Astrocyte (in vitro differentiated cells and primary cell): ENCODE data around the gene ATF7. TPM values are rescaled to one million over a fixed set of nuclear protein-coding genes. Genes with fewer than 3 reads are reported as not detected.

Experiments used
- DNase-seq: peaks from one replicate; pipeline ENCODE4 v3.0.0-alpha.2; 2010; ENCODE audit warnings: low read depth
- FAIRE-seq: peaks from 2 replicates; lab custom pipeline; 2011; peaks lifted over from hg19 to GRCh38; lab: Jason Lieb, UNC
- H2AFZ ChIP-seq: 2 replicates; pipeline ENCODE4 v1.6.0; 2012; ENCODE audit warnings: low read depth, low read length, inconsistent platforms
- H3K27ac ChIP-seq: 2 replicates; pipeline ENCODE4 v1.5.1; 2011; ENCODE audit warnings: low read depth, low read length, inconsistent platforms
- H3K27me3 ChIP-seq: 2 replicates; pipeline ENCODE4 v1.6.0; 2011; ENCODE audit warnings: low read length, inconsistent platforms; ENCODE audit not compliant: insufficient read depth
- H3K36me3 ChIP-seq: 2 replicates; pipeline ENCODE4 v1.5.1; 2011; ENCODE audit warnings: low read length, inconsistent platforms; ENCODE audit not compliant: insufficient read depth
- H3K4me1 ChIP-seq: 2 replicates; pipeline ENCODE4 v1.5.1; 2011; ENCODE audit warnings: low read length, inconsistent platforms; ENCODE audit not compliant: insufficient read depth
- H3K4me2 ChIP-seq: 2 replicates; pipeline ENCODE4 v1.6.0; 2012; ENCODE audit warnings: low read length, inconsistent platforms
- H3K4me3 ChIP-seq: 2 replicates; pipeline ENCODE4 v1.5.1; 2011; ENCODE audit warnings: low read depth, mild to moderate bottlenecking, low read length, inconsistent platforms; ENCODE audit not compliant: insufficient read depth
- H3K79me2 ChIP-seq: 2 replicates; pipeline ENCODE4 v1.6.0; 2012; ENCODE audit warnings: mild to moderate bottlenecking, low read length, inconsistent platforms; ENCODE audit not compliant: insufficient read depth
- H3K9ac ChIP-seq: 2 replicates; pipeline ENCODE4 v1.6.0; 2012; ENCODE audit warnings: mild to moderate bottlenecking, low read length, inconsistent platforms
- H3K9me3 ChIP-seq: 2 replicates; pipeline ENCODE4 v1.5.1; 2012; ENCODE audit warnings: low read depth, mild to moderate bottlenecking, low read length, inconsistent platforms; ENCODE audit not compliant: insufficient read depth
- H4K20me1 ChIP-seq: 2 replicates; pipeline ENCODE4 v1.6.0; 2012; ENCODE audit warnings: low read length, inconsistent platforms; ENCODE audit not compliant: insufficient read depth
- H3K27ac Mint-ChIP-seq: one replicate; pipeline ENCODE4 v1.8.0; 2021; ENCODE audit warnings: mild to moderate bottlenecking, mixed read lengths; ENCODE audit not compliant: unreplicated experiment
- H3K27me3 Mint-ChIP-seq: one replicate; pipeline ENCODE4 v1.8.0; 2021; ENCODE audit warnings: low read depth, mixed read lengths; ENCODE audit not compliant: unreplicated experiment
- H3K36me3 Mint-ChIP-seq: one replicate; pipeline ENCODE4 v1.8.0; 2021; ENCODE audit warnings: low read depth, mixed read lengths; ENCODE audit not compliant: unreplicated experiment
- H3K4me1 Mint-ChIP-seq: one replicate; pipeline ENCODE4 v1.8.0; 2021; ENCODE audit warnings: low read depth, mixed read lengths; ENCODE audit not compliant: unreplicated experiment
- H3K4me3 Mint-ChIP-seq: one replicate; pipeline ENCODE4 v1.8.0; 2021; ENCODE audit warnings: mild to moderate bottlenecking, moderate library complexity, mixed read lengths; ENCODE audit not compliant: unreplicated experiment
- H3K9me3 Mint-ChIP-seq: one replicate; pipeline ENCODE4 v1.8.0; 2021; ENCODE audit warnings: mild to moderate bottlenecking, mixed read lengths; ENCODE audit not compliant: unreplicated experiment
- EZH2 ChIP-seq: IDR thresholded peaks from 2 replicates; pipeline ENCODE4 v1.6.1; 2012; ENCODE audit warnings: mild to moderate bottlenecking, low read length, inconsistent platforms; ENCODE audit not compliant: insufficient read depth
- total RNA-seq: library from RNA; stranded (reverse); gene quantifications from 2 replicates; pipeline ENCODE4 v1.2.1, GENCODE V29; 2021
- TF ChIP-seq, protein P1 (sequence below): IDR thresholded peaks from 2 replicates; pipeline ENCODE4 v1.5.1; 2011; ENCODE audit warnings: low read depth, mild to moderate bottlenecking, inconsistent platforms, low read length, moderate library complexity; ENCODE audit not compliant: insufficient read depth

Gene ATF7
- total RNA-seq, 1 donor from 2014 or later: 38.3 TPM

DNA sequence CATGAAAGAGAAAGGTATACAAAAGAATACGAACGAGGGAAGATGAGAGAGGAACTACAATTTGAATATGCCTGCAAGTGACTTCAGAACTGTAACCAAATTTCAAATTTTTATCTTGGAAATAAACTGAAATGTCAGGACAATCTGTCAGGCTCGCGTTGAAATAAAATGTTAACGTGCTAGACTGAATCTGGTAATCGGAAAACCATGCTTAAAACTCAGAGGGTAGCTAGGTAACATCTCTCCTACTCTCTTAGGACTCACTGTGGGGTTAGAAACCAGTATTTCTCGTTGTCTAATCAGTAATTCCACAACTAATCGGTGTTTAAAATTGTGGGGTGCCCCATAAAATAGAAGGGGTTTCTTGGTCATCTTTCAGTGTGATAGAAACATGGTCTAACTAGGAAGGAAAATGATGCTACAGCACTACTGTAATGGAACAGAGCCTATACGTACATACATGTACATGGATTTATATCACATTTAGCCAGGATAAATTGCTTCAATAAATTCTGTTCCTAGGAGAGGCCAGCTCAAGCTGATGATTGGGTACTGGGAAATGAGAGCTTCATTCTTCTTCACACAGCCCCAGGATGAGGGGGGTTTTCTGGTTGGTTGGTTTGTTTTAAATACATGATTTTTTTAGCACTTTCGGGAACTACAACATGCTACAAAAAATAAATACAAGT, 23.9 kb downstream of the ATF7 start:
- Histone ChIP-seq H3K9ac (no peak overlapping the region), H3K9me3 (no peaks in the 10 kb centered on the region), H3K4me1 (no peaks in the 10 kb centered on the region), H3K36me3 (peaks cover 7% of the 10 kb centered on the region), H3K27ac (no peak overlapping the region), H3K4me3 (no peak overlapping the region), H2AFZ (no peak overlapping the region), H3K79me2 (peaks cover 58% of the 10 kb centered on the region), H4K20me1 (peaks cover 47% of the 10 kb centered on the region), H3K4me2 (no peak overlapping the region), H3K27me3 (no peaks in the 10 kb centered on the region)
- no peak overlapping the region for H3K4me3 Mint-ChIP-seq
- no peaks in the 10 kb centered on the region for H3K27me3 Mint-ChIP-seq
- no peak overlapping the region for H3K27ac Mint-ChIP-seq
- H3K4me1 Mint-ChIP-seq: peaks cover 16% of the 10 kb centered on the region
- FAIRE-seq (no peak), DNase-seq (no peak)
- H3K9me3 Mint-ChIP-seq: no peaks in the 10 kb centered on the region
- H3K36me3 Mint-ChIP-seq: no peaks in the 10 kb centered on the region
- TF ChIP-seq EZH2: no peak
- TF ChIP-seq, protein P1, sequence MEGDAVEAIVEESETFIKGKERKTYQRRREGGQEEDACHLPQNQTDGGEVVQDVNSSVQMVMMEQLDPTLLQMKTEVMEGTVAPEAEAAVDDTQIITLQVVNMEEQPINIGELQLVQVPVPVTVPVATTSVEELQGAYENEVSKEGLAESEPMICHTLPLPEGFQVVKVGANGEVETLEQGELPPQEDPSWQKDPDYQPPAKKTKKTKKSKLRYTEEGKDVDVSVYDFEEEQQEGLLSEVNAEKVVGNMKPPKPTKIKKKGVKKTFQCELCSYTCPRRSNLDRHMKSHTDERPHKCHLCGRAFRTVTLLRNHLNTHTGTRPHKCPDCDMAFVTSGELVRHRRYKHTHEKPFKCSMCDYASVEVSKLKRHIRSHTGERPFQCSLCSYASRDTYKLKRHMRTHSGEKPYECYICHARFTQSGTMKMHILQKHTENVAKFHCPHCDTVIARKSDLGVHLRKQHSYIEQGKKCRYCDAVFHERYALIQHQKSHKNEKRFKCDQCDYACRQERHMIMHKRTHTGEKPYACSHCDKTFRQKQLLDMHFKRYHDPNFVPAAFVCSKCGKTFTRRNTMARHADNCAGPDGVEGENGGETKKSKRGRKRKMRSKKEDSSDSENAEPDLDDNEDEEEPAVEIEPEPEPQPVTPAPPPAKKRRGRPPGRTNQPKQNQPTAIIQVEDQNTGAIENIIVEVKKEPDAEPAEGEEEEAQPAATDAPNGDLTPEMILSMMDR: no peak

DNA sequence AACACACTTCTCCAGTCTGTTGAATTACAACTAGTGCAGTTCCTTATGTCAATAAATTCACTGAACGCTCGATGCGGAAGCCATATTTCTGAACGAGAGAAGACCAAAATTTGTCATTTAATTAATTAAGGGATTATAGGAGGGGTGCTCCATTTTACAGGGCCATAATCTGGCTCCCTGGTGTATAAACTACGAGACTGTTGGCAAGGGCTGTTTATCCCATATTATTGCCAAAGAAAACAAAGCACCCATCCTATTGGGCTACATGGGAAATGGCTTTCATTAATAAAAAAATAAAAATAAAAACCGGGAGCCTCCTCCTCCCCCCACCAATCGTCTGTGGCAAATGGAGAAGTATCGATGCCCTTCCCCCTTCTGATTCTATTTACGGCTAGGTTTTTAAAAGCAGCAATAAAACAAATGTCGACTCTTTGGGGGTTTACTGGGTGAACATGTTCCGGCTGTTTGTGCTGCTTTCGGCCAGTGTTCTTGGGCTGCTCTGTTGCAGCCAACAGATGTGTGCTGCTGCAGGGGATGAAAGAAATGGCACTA, 24.8 kb downstream of the ATF7 start:
- Histone ChIP-seq H3K4me2 (no peak overlapping the region), H3K4me3 (no peak overlapping the region), H3K79me2 (peaks cover 59% of the 10 kb centered on the region), H3K9ac (no peak overlapping the region), H4K20me1 (peaks cover 53% of the 10 kb centered on the region), H3K4me1 (no peaks in the 10 kb centered on the region), H3K9me3 (no peaks in the 10 kb centered on the region), H2AFZ (no peak overlapping the region), H3K27ac (no peak overlapping the region), H3K36me3 (peaks cover 7% of the 10 kb centered on the region), H3K27me3 (no peaks in the 10 kb centered on the region)
- Mint-ChIP-seq H3K36me3 (no peaks in the 10 kb centered on the region), H3K9me3 (no peaks in the 10 kb centered on the region), H3K4me1 (peaks cover 16% of the 10 kb centered on the region), H3K27me3 (no peaks in the 10 kb centered on the region), H3K27ac (no peak overlapping the region), H3K4me3 (no peak overlapping the region)
- DNase-seq (no peak), FAIRE-seq (no peak)
- no peak for TF ChIP-seq EZH2

DNA sequence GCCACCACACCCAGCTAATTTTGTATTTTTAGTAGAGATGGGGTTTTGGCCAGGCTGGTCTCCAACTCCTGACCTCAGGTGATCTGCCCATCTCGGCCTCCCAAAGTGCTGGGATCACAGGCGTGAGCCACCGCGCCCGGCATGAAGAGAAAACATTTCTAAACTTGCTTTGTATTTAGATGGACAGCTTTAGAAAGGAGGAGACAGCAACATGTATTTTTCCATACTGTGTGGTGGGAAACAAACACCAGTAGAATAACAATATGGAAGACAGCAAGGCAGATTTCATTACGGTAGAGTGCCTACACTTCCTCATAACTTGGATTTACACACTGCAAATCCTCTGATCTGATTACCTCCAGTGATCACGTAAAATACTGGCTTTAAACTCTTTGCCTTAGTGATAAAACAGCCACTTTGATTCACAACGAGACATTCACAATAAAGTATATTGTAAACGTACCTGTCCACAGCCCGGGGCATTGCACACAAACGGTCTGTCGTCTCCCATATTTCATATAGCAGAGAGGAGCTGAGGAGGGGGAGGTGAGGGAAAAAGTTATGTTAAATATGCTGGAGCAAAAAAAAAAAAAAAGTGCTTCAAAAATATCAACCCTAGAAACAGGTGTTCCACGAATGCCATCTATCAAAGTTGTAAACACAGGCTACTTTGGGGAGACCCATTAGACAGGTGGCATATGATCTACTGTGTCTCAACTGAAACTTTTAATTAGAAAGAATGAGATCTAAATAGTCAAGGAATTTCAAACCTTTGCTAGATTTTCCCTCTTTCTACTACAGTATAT, 25.5 kb downstream of the ATF7 start:
- Histone ChIP-seq H3K4me1 (no peaks in the 10 kb centered on the region), H2AFZ (no peak overlapping the region), H3K9ac (no peak overlapping the region), H3K27me3 (no peaks in the 10 kb centered on the region), H3K79me2 (peaks cover 61% of the 10 kb centered on the region), H3K9me3 (no peaks in the 10 kb centered on the region), H4K20me1 (peaks cover 55% of the 10 kb centered on the region), H3K4me3 (no peak overlapping the region), H3K36me3 (peaks cover 7% of the 10 kb centered on the region), H3K27ac (no peak overlapping the region), H3K4me2 (no peak overlapping the region)
- Mint-ChIP-seq H3K4me3 (no peak overlapping the region), H3K36me3 (no peaks in the 10 kb centered on the region), H3K27me3 (no peaks in the 10 kb centered on the region), H3K27ac (no peak overlapping the region), H3K4me1 (peaks cover 16% of the 10 kb centered on the region), H3K9me3 (no peaks in the 10 kb centered on the region)
- DNase-seq (no peak), FAIRE-seq (no peak)
- no peak for TF ChIP-seq EZH2
- TF ChIP-seq, protein P1: no peak
